H1 (cell line): ENCODE results near the gene PTPRD. TPM values are rescaled to one million over a fixed set of nuclear protein-coding genes. Genes with fewer than 3 reads are reported as not detected.

ENCODE experiments used
- CBX5 ChIP-seq: fragments of 300-800, 300-1000 bp; sonication (generic); IDR thresholded peaks from 2 replicates; pipeline ENCODE4 v1.7.1; 2016; ENCODE audit warnings: antibody characterized with exemption, low read length, low read depth
- CHD7 ChIP-seq: fragments of 300-600 bp; sonication (generic); IDR thresholded peaks from 2 replicates; pipeline ENCODE4 v1.7.1; 2012; ENCODE audit warnings: low read length, moderate library complexity, mild to moderate bottlenecking, inconsistent platforms; ENCODE audit not compliant: insufficient replicate concordance
- CTCF ChIP-seq, 3 experiments: IDR thresholded peaks; 1 replicate in 2 of 3; 2 replicates in 1 of 3; pipeline versions ENCODE4 v1.5.1 to v1.6.1; 2011; ENCODE audit warnings: low read length in 3 of 3, mild to moderate bottlenecking in 3 of 3, inconsistent platforms in 2 of 3, low read depth in 1 of 3, moderate library complexity in 1 of 3; ENCODE audit not compliant: insufficient read depth in 1 of 3; ENCODE audit errors: control extremely low read depth in 1 of 3
- PHF8 ChIP-seq: fragments of 200-600 bp; sonication (generic); conservative IDR thresholded peaks from 2 replicates; pipeline ENCODE4 v1.7.1; 2012; ENCODE audit warnings: low read depth, mild to moderate bottlenecking, inconsistent platforms, low read length, moderate library complexity
- SRF ChIP-seq: IDR thresholded peaks from 2 replicates; pipeline ENCODE4 v1.6.1; 2011; ENCODE audit warnings: mild to moderate bottlenecking, low read depth, low read length, moderate library complexity
- polyA plus RNA-seq, 7 experiments: library from polyadenylated mRNA; depleted of rRNA in 3 of 7; stranded (reverse) in 5 of 7; unstranded in 2 of 7; fragments of >200 nt in 5 of 7; fragments of 200-250 nt in 2 of 7; gene quantifications; 1 replicate in 5 of 7; 2 replicates in 1 of 7; 4 replicates in 1 of 7; pipeline versions ENCODE4 v1.2.1 to v1.2.3, GENCODE V29; 2011 to 2013; ENCODE audit warnings: missing spikeins in 2 of 7, mixed read lengths in 2 of 7
- total RNA-seq: library from RNA; stranded (reverse); fragmentation: NEBNext Ultra II Directional; extraction: Animal tissue kit (Norgen Biotek cat#: 25700); gene quantifications from 2 replicates; pipeline ENCODE4 v1.2.1, GENCODE V29; 2021

Gene PTPRD
- total and polyA plus RNA-seq, 2 of the 8 experiments (the other 6 are each of a cell fraction or from before 2014, with no cell fraction given) = 17.2 to 77.0 TPM

GRCh38 chr9:8845376-8845775 is 1767.4 kb downstream of the PTPRD start (continued):
- TF ChIP-seq CBX5 (no peak), CHD7 (no peak), PHF8 (no peak), CTCF (IDR thresholded peaks at IDR 0.05; ENCODE audit: control extremely low read depth in 1 of 3, insufficient read depth in 1 of 3, low read depth in 1 of 3, low read length in 3 of 3) (no peak), SRF (no peak)
